ENCODE measurements around the gene LRRK1. TPM values are rescaled to one million over a fixed set of nuclear protein-coding genes. Genes with fewer than 3 reads are reported as not detected.

The LRRK1 gene
- total RNA-seq, 1 experiment from 2014 or later, result 7.6 TPM

DNA sequence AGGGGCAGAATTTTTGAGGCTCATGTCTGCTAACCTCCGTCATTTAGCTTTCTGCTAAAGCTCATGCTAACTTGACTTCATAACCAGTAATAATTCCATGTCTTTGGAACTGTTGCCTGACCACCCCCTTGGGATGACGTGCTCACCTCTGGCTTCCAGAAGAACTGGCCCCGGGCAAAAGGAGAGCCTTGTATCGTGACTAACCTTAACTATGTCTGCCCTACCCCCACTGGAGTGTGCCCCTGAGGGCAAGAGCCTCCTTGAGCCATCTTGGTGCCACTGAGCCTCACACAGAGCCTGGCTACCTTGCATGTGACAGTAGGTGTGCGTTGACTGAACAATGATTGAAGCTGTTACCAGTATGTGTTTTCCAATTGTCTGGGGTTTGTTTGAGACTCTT, 4.7 kb downstream of the LRRK1 start (continued):
- TF ChIP-seq, protein P1, sequence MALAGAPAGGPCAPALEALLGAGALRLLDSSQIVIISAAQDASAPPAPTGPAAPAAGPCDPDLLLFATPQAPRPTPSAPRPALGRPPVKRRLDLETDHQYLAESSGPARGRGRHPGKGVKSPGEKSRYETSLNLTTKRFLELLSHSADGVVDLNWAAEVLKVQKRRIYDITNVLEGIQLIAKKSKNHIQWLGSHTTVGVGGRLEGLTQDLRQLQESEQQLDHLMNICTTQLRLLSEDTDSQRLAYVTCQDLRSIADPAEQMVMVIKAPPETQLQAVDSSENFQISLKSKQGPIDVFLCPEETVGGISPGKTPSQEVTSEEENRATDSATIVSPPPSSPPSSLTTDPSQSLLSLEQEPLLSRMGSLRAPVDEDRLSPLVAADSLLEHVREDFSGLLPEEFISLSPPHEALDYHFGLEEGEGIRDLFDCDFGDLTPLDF (CRISPR knock-in tag; IDR thresholded peaks at IDR 0.05), result no peak
- TF ChIP-seq KAT7 (CRISPR knock-in tag; IDR thresholded peaks at IDR 0.05; ENCODE audit: borderline replicate concordance), result no peak
- TF ChIP-seq RORB (CRISPR knock-in tag; IDR thresholded peaks at IDR 0.05), result no peak
- TF ChIP-seq MAX (CRISPR knock-in tag; IDR thresholded peaks at IDR 0.05), result no peak
- TF ChIP-seq CREM (CRISPR knock-in tag; IDR thresholded peaks at IDR 0.05), result no peak
- no peak for TF ChIP-seq OVOL2 (CRISPR knock-in tag; IDR thresholded peaks at IDR 0.05; ENCODE audit: borderline replicate concordance)
- TF ChIP-seq, protein P2, sequence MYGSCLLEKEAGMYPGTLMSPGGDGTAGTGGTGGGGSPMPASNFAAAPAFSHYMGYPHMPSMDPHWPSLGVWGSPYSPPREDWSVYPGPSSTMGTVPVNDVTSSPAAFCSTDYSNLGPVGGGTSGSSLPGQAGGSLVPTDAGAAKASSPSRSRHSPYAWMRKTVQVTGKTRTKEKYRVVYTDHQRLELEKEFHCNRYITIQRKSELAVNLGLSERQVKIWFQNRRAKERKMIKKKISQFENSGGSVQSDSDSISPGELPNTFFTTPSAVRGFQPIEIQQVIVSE (CRISPR knock-in tag; IDR thresholded peaks at IDR 0.05; ENCODE audit: borderline replicate concordance), result no peak
- no peak for TF ChIP-seq MYBL2 (CRISPR knock-in tag; IDR thresholded peaks at IDR 0.05)
- no peak for TF ChIP-seq NFE2L1 (CRISPR knock-in tag; IDR thresholded peaks at IDR 0.05)

- peaks cover 40% of the 10 kb centered on the region for H3K27me3 Mint-ChIP-seq (ENCODE audit: low read depth)
- no peak overlapping the region for H3K27ac Mint-ChIP-seq
- ATAC-seq (no peak), DNase-seq (ENCODE audit: low spot score) (no peak)
- no peaks in the 10 kb centered on the region for H3K36me3 Mint-ChIP-seq
- peaks cover 12% of the 10 kb centered on the region for H3K4me1 Mint-ChIP-seq
- ChIA-PET CTCF (interaction anchor here (0.6 to 1.3 kb wide), 3 partner anchors 52 to 312 kb away, joined by 3 to 5 read pairs (median 3); no protein-coding TSS in a partner anchor), POLR2A (no interaction called here)
- no peak overlapping the region for H3K4me3 Mint-ChIP-seq
- TF ChIP-seq NFATC4 (CRISPR knock-in tag; IDR thresholded peaks at IDR 0.05), result no peak
- no peak for TF ChIP-seq ZBTB21 (CRISPR knock-in tag; IDR thresholded peaks at IDR 0.05; ENCODE audit: borderline replicate concordance)
- no peak for TF ChIP-seq HMGA2 (CRISPR knock-in tag; IDR thresholded peaks at IDR 0.05)
- TF ChIP-seq TCF7 (CRISPR knock-in tag; IDR thresholded peaks at IDR 0.05; ENCODE audit: low read depth), result no peak
- no peak for TF ChIP-seq ATF3 (CRISPR knock-in tag; conservative IDR thresholded peaks at IDR 0.05)
- no peak for TF ChIP-seq IRF2 (CRISPR knock-in tag; IDR thresholded peaks at IDR 0.05; ENCODE audit: borderline replicate concordance, low read depth)
- no peak for TF ChIP-seq ZNF396 (CRISPR knock-in tag; IDR thresholded peaks at IDR 0.05; ENCODE audit: borderline replicate concordance)
- TF ChIP-seq, protein P3, sequence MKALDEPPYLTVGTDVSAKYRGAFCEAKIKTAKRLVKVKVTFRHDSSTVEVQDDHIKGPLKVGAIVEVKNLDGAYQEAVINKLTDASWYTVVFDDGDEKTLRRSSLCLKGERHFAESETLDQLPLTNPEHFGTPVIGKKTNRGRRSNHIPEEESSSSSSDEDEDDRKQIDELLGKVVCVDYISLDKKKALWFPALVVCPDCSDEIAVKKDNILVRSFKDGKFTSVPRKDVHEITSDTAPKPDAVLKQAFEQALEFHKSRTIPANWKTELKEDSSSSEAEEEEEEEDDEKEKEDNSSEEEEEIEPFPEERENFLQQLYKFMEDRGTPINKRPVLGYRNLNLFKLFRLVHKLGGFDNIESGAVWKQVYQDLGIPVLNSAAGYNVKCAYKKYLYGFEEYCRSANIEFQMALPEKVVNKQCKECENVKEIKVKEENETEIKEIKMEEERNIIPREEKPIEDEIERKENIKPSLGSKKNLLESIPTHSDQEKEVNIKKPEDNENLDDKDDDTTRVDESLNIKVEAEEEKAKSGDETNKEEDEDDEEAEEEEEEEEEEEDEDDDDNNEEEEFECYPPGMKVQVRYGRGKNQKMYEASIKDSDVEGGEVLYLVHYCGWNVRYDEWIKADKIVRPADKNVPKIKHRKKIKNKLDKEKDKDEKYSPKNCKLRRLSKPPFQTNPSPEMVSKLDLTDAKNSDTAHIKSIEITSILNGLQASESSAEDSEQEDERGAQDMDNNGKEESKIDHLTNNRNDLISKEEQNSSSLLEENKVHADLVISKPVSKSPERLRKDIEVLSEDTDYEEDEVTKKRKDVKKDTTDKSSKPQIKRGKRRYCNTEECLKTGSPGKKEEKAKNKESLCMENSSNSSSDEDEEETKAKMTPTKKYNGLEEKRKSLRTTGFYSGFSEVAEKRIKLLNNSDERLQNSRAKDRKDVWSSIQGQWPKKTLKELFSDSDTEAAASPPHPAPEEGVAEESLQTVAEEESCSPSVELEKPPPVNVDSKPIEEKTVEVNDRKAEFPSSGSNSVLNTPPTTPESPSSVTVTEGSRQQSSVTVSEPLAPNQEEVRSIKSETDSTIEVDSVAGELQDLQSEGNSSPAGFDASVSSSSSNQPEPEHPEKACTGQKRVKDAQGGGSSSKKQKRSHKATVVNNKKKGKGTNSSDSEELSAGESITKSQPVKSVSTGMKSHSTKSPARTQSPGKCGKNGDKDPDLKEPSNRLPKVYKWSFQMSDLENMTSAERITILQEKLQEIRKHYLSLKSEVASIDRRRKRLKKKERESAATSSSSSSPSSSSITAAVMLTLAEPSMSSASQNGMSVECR (CRISPR knock-in tag; IDR thresholded peaks at IDR 0.05; ENCODE audit: borderline replicate concordance), result no peak
- no peak for TF ChIP-seq TP53 (CRISPR knock-in tag; IDR thresholded peaks at IDR 0.05)
- TF ChIP-seq HMGXB4 (CRISPR knock-in tag; IDR thresholded peaks at IDR 0.05), result no peak
- TF ChIP-seq CREM (CRISPR knock-in tag; IDR thresholded peaks at IDR 0.05), result no peak
- TF ChIP-seq, protein P4, sequence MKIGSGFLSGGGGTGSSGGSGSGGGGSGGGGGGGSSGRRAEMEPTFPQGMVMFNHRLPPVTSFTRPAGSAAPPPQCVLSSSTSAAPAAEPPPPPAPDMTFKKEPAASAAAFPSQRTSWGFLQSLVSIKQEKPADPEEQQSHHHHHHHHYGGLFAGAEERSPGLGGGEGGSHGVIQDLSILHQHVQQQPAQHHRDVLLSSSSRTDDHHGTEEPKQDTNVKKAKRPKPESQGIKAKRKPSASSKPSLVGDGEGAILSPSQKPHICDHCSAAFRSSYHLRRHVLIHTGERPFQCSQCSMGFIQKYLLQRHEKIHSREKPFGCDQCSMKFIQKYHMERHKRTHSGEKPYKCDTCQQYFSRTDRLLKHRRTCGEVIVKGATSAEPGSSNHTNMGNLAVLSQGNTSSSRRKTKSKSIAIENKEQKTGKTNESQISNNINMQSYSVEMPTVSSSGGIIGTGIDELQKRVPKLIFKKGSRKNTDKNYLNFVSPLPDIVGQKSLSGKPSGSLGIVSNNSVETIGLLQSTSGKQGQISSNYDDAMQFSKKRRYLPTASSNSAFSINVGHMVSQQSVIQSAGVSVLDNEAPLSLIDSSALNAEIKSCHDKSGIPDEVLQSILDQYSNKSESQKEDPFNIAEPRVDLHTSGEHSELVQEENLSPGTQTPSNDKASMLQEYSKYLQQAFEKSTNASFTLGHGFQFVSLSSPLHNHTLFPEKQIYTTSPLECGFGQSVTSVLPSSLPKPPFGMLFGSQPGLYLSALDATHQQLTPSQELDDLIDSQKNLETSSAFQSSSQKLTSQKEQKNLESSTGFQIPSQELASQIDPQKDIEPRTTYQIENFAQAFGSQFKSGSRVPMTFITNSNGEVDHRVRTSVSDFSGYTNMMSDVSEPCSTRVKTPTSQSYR (CRISPR knock-in tag; IDR thresholded peaks at IDR 0.05), result no peak
- TF ChIP-seq RELA (CRISPR knock-in tag; IDR thresholded peaks at IDR 0.05; ENCODE audit: borderline replicate concordance), result no peak
- TF ChIP-seq NFYB (CRISPR knock-in tag; conservative IDR thresholded peaks at IDR 0.05; ENCODE audit: low read depth), result no peak
- TF ChIP-seq FOXJ3 (CRISPR knock-in tag; IDR thresholded peaks at IDR 0.05; ENCODE audit: borderline replicate concordance), result no peak
- TF ChIP-seq, protein P5, sequence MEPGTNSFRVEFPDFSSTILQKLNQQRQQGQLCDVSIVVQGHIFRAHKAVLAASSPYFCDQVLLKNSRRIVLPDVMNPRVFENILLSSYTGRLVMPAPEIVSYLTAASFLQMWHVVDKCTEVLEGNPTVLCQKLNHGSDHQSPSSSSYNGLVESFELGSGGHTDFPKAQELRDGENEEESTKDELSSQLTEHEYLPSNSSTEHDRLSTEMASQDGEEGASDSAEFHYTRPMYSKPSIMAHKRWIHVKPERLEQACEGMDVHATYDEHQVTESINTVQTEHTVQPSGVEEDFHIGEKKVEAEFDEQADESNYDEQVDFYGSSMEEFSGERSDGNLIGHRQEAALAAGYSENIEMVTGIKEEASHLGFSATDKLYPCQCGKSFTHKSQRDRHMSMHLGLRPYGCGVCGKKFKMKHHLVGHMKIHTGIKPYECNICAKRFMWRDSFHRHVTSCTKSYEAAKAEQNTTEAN (CRISPR knock-in tag; IDR thresholded peaks at IDR 0.05), result no peak
- no peaks in the 10 kb centered on the region for H3K9me3 Mint-ChIP-seq
Measured at GRCh38 chr15:100924436-100924835, 5.3 kb downstream of the LRRK1 start.

Data from WTC11 (cell line).